Measurements from ENCODE around the gene HPS6.

GRCh38 chr10:102059987-102060386 lies 5.2 kb upstream of the HPS6 start:
- no peak for TF ChIP-seq CTCF (IDR thresholded peaks at IDR 0.05 in 8 of 11, conservative IDR thresholded peaks at IDR 0.05 in 3 of 11)
- TF ChIP-seq POLR2AphosphoS5 (IDR thresholded peaks at IDR 0.05) = no peak
- no peak for TF ChIP-seq POLR2A (IDR thresholded peaks at IDR 0.05)
